ENCODE data around the gene DIAPH1.
A peak's percentile ranks its signal among the peaks of the same experiment; 100 is the strongest.

The DIAPH1 gene

GRCh38 chr5:141640051-141640415 is 21.2 kb upstream of the DIAPH1 start:
- DNase-seq (ENCODE audit: low spot score) (no peak), FAIRE-seq (no peak)

GRCh38 chr5:141639357-141640050 is 20.7 kb upstream of the DIAPH1 start:
- no peak for DNase-seq (ENCODE audit: low spot score)
- FAIRE-seq: no peak

GRCh38 chr5:141638771-141639170 is 20.0 kb upstream of the DIAPH1 start:
- FAIRE-seq: no peak
- DNase-seq (ENCODE audit: low spot score): no peak

GRCh38 chr5:141637767-141638419 is 19.1 kb upstream of the DIAPH1 start:
- FAIRE-seq: no peak
- DNase-seq (ENCODE audit: low spot score): peak; percentile 54

GRCh38 chr5:141637123-141637766 is 18.4 kb upstream of the DIAPH1 start:
- FAIRE-seq (no peak), DNase-seq (ENCODE audit: low spot score) (peak; percentile 16)

GRCh38 chr5:141636413-141637122 is 17.8 kb upstream of the DIAPH1 start, which contains the start of the genes HDAC3 and RELL2:
TSS of gene HDAC3 (minus strand) at chr5:141636849. CDS start at chr5:141636790, 59 bp downstream.
TSS of gene RELL2 (plus strand) at chr5:141636997. CDS start at chr5:141638226, 1,229 bp downstream.
- DNase-seq (ENCODE audit: low spot score) (peak; percentile 94), FAIRE-seq (no peak)

GRCh38 chr5:141636106-141636412 is 17.3 kb upstream of the DIAPH1 start:
- DNase-seq (ENCODE audit: low spot score) (no peak), FAIRE-seq (no peak)

GRCh38 chr5:141635646-141636045 is 16.8 kb upstream of the DIAPH1 start:
- FAIRE-seq: no peak
- DNase-seq (ENCODE audit: low spot score): no peak

- FAIRE-seq (no peak), DNase-seq (ENCODE audit: low spot score) (no peak)
Measured at GRCh38 chr5:141634720-141635119, 15.9 kb upstream of the DIAPH1 start.

GRCh38 chr5:141633871-141634561 is 15.2 kb upstream of the DIAPH1 start:
- DNase-seq (ENCODE audit: low spot score) (no peak), FAIRE-seq (no peak)

- FAIRE-seq: no peak
Measured at GRCh38 chr5:141632650-141633049, 13.8 kb upstream of the DIAPH1 start.

GRCh38 chr5:141630570-141631140 is 11.9 kb upstream of the DIAPH1 start:
- FAIRE-seq (no peak), DNase-seq (ENCODE audit: low spot score) (no peak)

More at GRCh38 chr5:141632650-141633049, 13.8 kb upstream of the DIAPH1 start:
- DNase-seq (ENCODE audit: low spot score): no peak

GRCh38 chr5:141628175-141628788 is 9.5 kb upstream of the DIAPH1 start:
- DNase-seq (ENCODE audit: low spot score) (no peak), FAIRE-seq (no peak)

GRCh38 chr5:141623611-141624010 is 4.8 kb upstream of the DIAPH1 start:
- DNase-seq (ENCODE audit: low spot score): no peak
- no peak for FAIRE-seq

- no peak for FAIRE-seq
- DNase-seq (ENCODE audit: low spot score): no peak
Measured at GRCh38 chr5:141623186-141623585, 4.4 kb upstream of the DIAPH1 start.

- FAIRE-seq (no peak), DNase-seq (ENCODE audit: low spot score) (peak; percentile 50)
Measured at GRCh38 chr5:141618030-141618803, 583 bp downstream of the DIAPH1 start.

GRCh38 chr5:141617682-141618029 is 1.1 kb downstream of the DIAPH1 start:
- FAIRE-seq (no peak), DNase-seq (ENCODE audit: low spot score) (no peak)

- DNase-seq (ENCODE audit: low spot score) (no peak), FAIRE-seq (no peak)
Measured at GRCh38 chr5:141617128-141617527, 1.7 kb downstream of the DIAPH1 start.

- FAIRE-seq (no peak), DNase-seq (ENCODE audit: low spot score) (no peak)
Measured at GRCh38 chr5:141615991-141616720, 2.6 kb downstream of the DIAPH1 start.

Data from urothelium cell line (cell line).